Naive thymus-derived CD8-positive, alpha-beta T cell (primary cell): ENCODE data around the gene CTH. TPM values are rescaled to one million over a fixed set of nuclear protein-coding genes. Genes with fewer than 3 reads are reported as not detected.
A peak's percentile ranks its signal among the peaks of the same experiment; 100 is the strongest.
"Not testable (repeated sequence)": the region's sequence is repeated elsewhere in the genome, so short reads cannot be mapped to it uniquely, and the experiment has no call there.

Experiments used
- ATAC-seq, 2 donors: fragments of 150-1000 bp; cut with Tn5 transposase in 1 of 2; sonication (Bioruptor Pico), chemical (Tn5 transposase) in 1 of 2; 1 replicate in 1 of 2; 2 replicates in 1 of 2; pipeline ENCODE4 v1.10.0; 2021; ENCODE audit warnings: mild to moderate bottlenecking in 2 of 2, moderate library complexity in 2 of 2
- POLR2A ChIA-PET: fragments of 350-600 bp; sonication (Branson Sonifier 250); formaldehyde crosslinking; loops from one replicate; lab custom pipeline; 2021; ENCODE audit warnings: antibody characterized with exemption; lab: Charles Lee
- DNase-seq, 10 donors: peaks; one replicate each; pipeline versions ENCODE4 v3.0.0 to v3.0.0-alpha.2; 2020 to 2022
- H3K27ac Mint-ChIP-seq, 10 donors: one replicate each; pipeline ENCODE4 v1.8.0; 2020 to 2022; ENCODE audit warnings: mild to moderate bottlenecking in 10 of 10, mixed read lengths in 10 of 10, moderate library complexity in 4 of 10, inconsistent platforms in 1 of 10
- H3K27me3 Mint-ChIP-seq, 5 donors: one replicate each; pipeline ENCODE4 v1.8.0; 2021 to 2022; ENCODE audit warnings: mixed read lengths in 5 of 5
- H3K36me3 Mint-ChIP-seq, 3 donors: one replicate each; pipeline ENCODE4 v1.8.0; 2020 to 2022; ENCODE audit warnings: mixed read lengths in 3 of 3, mild to moderate bottlenecking in 2 of 3, inconsistent platforms in 1 of 3
- H3K4me1 Mint-ChIP-seq, 4 donors: one replicate each; pipeline ENCODE4 v1.8.0; 2021 to 2022; ENCODE audit warnings: mixed read lengths in 4 of 4
- H3K4me3 Mint-ChIP-seq, 10 donors: one replicate each; pipeline ENCODE4 v1.8.0; 2020 to 2022; ENCODE audit warnings: mild to moderate bottlenecking in 10 of 10, mixed read lengths in 10 of 10, moderate library complexity in 6 of 10, inconsistent platforms in 1 of 10
- H3K9me3 Mint-ChIP-seq, 9 donors: one replicate each; pipeline ENCODE4 v1.8.0; 2020 to 2022; ENCODE audit warnings: mixed read lengths in 9 of 9, mild to moderate bottlenecking in 3 of 9, inconsistent platforms in 1 of 9, moderate library complexity in 1 of 9
- polyA plus RNA-seq, 3 donors: library from polyadenylated mRNA; unstranded; fragments of 300-500 nt; fragmentation: Illumina TruSeq; gene quantifications; one replicate each; pipeline ENCODE4 v1.2.3, GENCODE V29; 2021
- total RNA-seq, 8 experiments: library from RNA in 2 of 8; stranded (reverse) in 2 of 8; gene quantifications; one replicate each; pipeline ENCODE4 v1.2.3 and lab custom pipeline; 2021 to 2026

CTH gene
- total and polyA plus RNA-seq, 5 experiments from 2014 or later, result 2.7 to 4.7 (median 4.0) TPM

GRCh38 chr1:70468180-70468579 lies 57.1 kb downstream of the CTH start:
- Mint-ChIP-seq H3K9me3 (peaks cover 0 to 5% (median 0%) of the 10 kb centered on the region in 9 donors), H3K36me3 (no peaks in the 10 kb centered on the region), H3K4me3 (no peak overlapping the region), H3K27me3 (peaks cover 6 to 23% (median 14%) of the 10 kb centered on the region in 5 donors), H3K27ac (no peak overlapping the region), H3K4me1 (no peaks in the 10 kb centered on the region)
- ATAC-seq (no peak), DNase-seq (no peak)
- POLR2A ChIA-PET, result no interaction called here

- H3K27me3 Mint-ChIP-seq, result peaks cover 5 to 22% (median 14%) of the 10 kb centered on the region in 5 donors
- DNase-seq, H3K9me3 Mint-ChIP-seq, H3K36me3 Mint-ChIP-seq, H3K27ac Mint-ChIP-seq, ATAC-seq, POLR2A ChIA-PET, H3K4me3 Mint-ChIP-seq, H3K4me1 Mint-ChIP-seq: not testable (repeated sequence)
These were observed 58.1 kb downstream of the CTH start for GRCh38 chr1:70469184-70469583.

- H3K4me3 Mint-ChIP-seq, result no peak overlapping the region
- H3K4me1 Mint-ChIP-seq, result no peaks in the 10 kb centered on the region
- ATAC-seq, result no peak
- no peaks in the 10 kb centered on the region for H3K9me3 Mint-ChIP-seq
- H3K36me3 Mint-ChIP-seq, result no peaks in the 10 kb centered on the region
- H3K27ac Mint-ChIP-seq, result no peak overlapping the region
- peaks cover 0 to 3% (median 0%) of the 10 kb centered on the region in 5 donors for H3K27me3 Mint-ChIP-seq
- POLR2A ChIA-PET, result no interaction called here
- no peak for DNase-seq
These were observed 64.0 kb downstream of the CTH start for GRCh38 chr1:70475023-70475422.

- no peak for DNase-seq
- H3K36me3 Mint-ChIP-seq, result no peaks in the 10 kb centered on the region
- H3K4me3 Mint-ChIP-seq, result no peak overlapping the region
- H3K27me3 Mint-ChIP-seq, result no peaks in the 10 kb centered on the region
- no peaks in the 10 kb centered on the region for H3K4me1 Mint-ChIP-seq
- ATAC-seq, result no peak
- peak overlapping the region in 1 of 10 donors; percentile 12 for H3K27ac Mint-ChIP-seq
- H3K9me3 Mint-ChIP-seq, result no peaks in the 10 kb centered on the region
- POLR2A ChIA-PET, result interaction anchor here (0.6 kb wide), 1 partner anchor 45 kb away, joined by 5 read pairs; no protein-coding TSS in a partner anchor
These were observed 66.0 kb downstream of the CTH start for GRCh38 chr1:70477090-70477489.

GRCh38 chr1:70477905-70478304 lies 66.8 kb downstream of the CTH start:
- ATAC-seq, H3K9me3 Mint-ChIP-seq, H3K27ac Mint-ChIP-seq, H3K36me3 Mint-ChIP-seq, H3K4me3 Mint-ChIP-seq, POLR2A ChIA-PET, H3K4me1 Mint-ChIP-seq, DNase-seq, H3K27me3 Mint-ChIP-seq: not testable (repeated sequence)

GRCh38 chr1:70483342-70483741 lies 72.3 kb downstream of the CTH start:
- ATAC-seq (no peak), DNase-seq (no peak)
- Mint-ChIP-seq H3K9me3 (no peaks in the 10 kb centered on the region), H3K27me3 (peaks cover 0 to 6% (median 2%) of the 10 kb centered on the region in 5 donors), H3K36me3 (no peaks in the 10 kb centered on the region), H3K4me1 (no peaks in the 10 kb centered on the region), H3K27ac (no peak overlapping the region), H3K4me3 (no peak overlapping the region)
- POLR2A ChIA-PET, result no interaction called here

GRCh38 chr1:70485624-70486023 lies 74.6 kb downstream of the CTH start:
- POLR2A ChIA-PET, result no interaction called here
- no peak for ATAC-seq
- Mint-ChIP-seq H3K4me1 (no peaks in the 10 kb centered on the region), H3K9me3 (peaks cover 0 to 11% (median 0%) of the 10 kb centered on the region in 9 donors), H3K27ac (no peak overlapping the region), H3K27me3 (peaks cover 0 to 15% (median 3%) of the 10 kb centered on the region in 5 donors), H3K36me3 (peaks cover 0 to 5% (median 3%) of the 10 kb centered on the region in 3 donors), H3K4me3 (no peak overlapping the region)
- DNase-seq, result no peak

- Mint-ChIP-seq H3K9me3 (peaks cover 0 to 11% (median 0%) of the 10 kb centered on the region in 9 donors), H3K4me1 (no peaks in the 10 kb centered on the region), H3K4me3 (no peak overlapping the region), H3K36me3 (peaks cover 0 to 5% (median 3%) of the 10 kb centered on the region in 3 donors), H3K27ac (no peak overlapping the region), H3K27me3 (peaks cover 0 to 15% (median 4%) of the 10 kb centered on the region in 5 donors)
- ATAC-seq (no peak), DNase-seq (no peak)
- POLR2A ChIA-PET, result no interaction called here
These were observed 75.8 kb downstream of the CTH start for GRCh38 chr1:70486676-70487458.

- H3K36me3 Mint-ChIP-seq, result peaks cover 0 to 5% (median 3%) of the 10 kb centered on the region in 3 donors
- no peak for ATAC-seq
- H3K27me3 Mint-ChIP-seq, result peaks cover 0 to 15% (median 3%) of the 10 kb centered on the region in 5 donors
- peaks cover 0 to 11% (median 0%) of the 10 kb centered on the region in 9 donors for H3K9me3 Mint-ChIP-seq
- POLR2A ChIA-PET, result no interaction called here
- DNase-seq, result no peak
- no peaks in the 10 kb centered on the region for H3K4me1 Mint-ChIP-seq
- H3K27ac Mint-ChIP-seq, result no peak overlapping the region
- H3K4me3 Mint-ChIP-seq, result no peak overlapping the region
These were observed 76.4 kb downstream of the CTH start for GRCh38 chr1:70487459-70487815.

GRCh38 chr1:70487910-70488665 lies 77.0 kb downstream of the CTH start:
- DNase-seq (peak in 1 of 10 donors; percentile 20), ATAC-seq (no peak)
- no peaks in the 10 kb centered on the region for H3K4me1 Mint-ChIP-seq
- peaks cover 0 to 15% (median 3%) of the 10 kb centered on the region in 5 donors for H3K27me3 Mint-ChIP-seq
- H3K4me3 Mint-ChIP-seq, result no peak overlapping the region
- peaks cover 0 to 11% (median 0%) of the 10 kb centered on the region in 9 donors for H3K9me3 Mint-ChIP-seq
- peaks cover 0 to 5% (median 3%) of the 10 kb centered on the region in 3 donors for H3K36me3 Mint-ChIP-seq
- H3K27ac Mint-ChIP-seq, result no peak overlapping the region
- POLR2A ChIA-PET, result no interaction called here

Other genes with a start within 250 kb of the CTH start
- 10 to 100 TPM; 12.7 to 12.9 TPM for gene LRRC40, start 205.7 kb upstream of the CTH start, total RNA-seq
- 1 to 10 TPM; 4.6 to 7.4 (median 5.0) TPM for gene LRRC40, start 205.7 kb upstream of the CTH start, polyA plus RNA-seq
- 100 to 1,000 TPM; 411 to 412 TPM for gene SRSF11, start 189.9 kb upstream of the CTH start, total RNA-seq
- gene SRSF11, start 189.9 kb upstream of the CTH start, polyA plus RNA-seq, result 10 to 100 TPM; 75.7 to 94.6 (median 89.1) TPM
- 10 to 100 TPM; 30.3 to 33.0 TPM for gene ANKRD13C, start 56.5 kb upstream of the CTH start, total RNA-seq
- 10 to 100 TPM in 2 of 3 donors, 1 to 10 TPM in 1; 9.2 to 14.9 (median 10.5) TPM for gene ANKRD13C, start 56.5 kb upstream of the CTH start, polyA plus RNA-seq